HG03342 (cell line): ENCODE results near the gene SRGN.
"Not testable (repeated sequence)": the region's sequence is repeated elsewhere in the genome, so short reads cannot be mapped to it uniquely, and the experiment has no call there.

Experiments
- ATAC-seq: cut with Tn5 transposase; IDR thresholded peaks from one replicate; pipeline ENCODE4 v1.9.1; 2021; ENCODE audit warnings: mild to moderate bottlenecking, moderate library complexity; ENCODE audit not compliant: unreplicated experiment

SRGN gene, protein sequence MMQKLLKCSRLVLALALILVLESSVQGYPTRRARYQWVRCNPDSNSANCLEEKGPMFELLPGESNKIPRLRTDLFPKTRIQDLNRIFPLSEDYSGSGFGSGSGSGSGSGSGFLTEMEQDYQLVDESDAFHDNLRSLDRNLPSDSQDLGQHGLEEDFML

DNA sequence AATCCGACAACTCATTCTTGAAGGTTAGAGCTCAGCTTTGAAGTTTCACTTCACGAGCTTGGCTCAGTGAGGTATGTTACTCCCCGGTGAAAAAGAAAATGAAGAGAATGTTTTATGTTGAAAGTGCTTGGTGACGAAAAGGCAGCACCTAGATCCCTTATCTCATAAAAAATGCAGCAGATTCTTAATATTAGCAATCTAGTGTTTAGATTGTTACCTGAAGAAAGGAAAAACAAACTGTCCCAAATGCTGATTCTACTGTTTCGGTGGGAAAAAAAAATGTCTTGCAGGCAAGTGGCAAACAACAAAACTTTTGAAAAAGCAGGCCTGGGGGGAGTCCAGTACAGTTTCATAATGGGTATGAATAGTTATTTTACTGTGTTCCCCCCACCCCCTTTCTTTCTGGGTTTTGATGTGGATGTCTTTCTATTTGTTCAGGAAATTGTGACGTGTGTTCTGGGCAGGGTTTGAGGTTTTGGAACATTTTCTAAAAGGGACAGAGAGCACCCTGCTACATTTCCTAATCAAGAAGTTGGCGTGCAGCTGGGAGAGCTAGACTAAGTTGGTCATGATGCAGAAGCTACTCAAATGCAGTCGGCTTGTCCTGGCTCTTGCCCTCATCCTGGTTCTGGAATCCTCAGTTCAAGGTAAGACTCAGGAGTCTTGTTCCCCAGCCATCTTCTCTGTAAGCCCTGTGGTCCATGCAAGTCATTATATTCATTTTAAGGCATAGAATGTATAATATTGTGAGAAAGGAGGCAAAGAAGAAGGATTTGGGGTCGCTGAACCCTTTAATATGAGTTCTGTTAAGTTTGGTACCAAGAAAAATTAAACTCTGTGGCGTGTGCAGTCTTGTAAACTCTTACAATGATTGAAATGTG is at the start of gene SRGN:
SRGN (plus strand) TSS at position 514 of the 881 bp plus-strand sequence; CDS start at position 569, 55 bp downstream.
- peak; percentile 38 for ATAC-seq

DNA sequence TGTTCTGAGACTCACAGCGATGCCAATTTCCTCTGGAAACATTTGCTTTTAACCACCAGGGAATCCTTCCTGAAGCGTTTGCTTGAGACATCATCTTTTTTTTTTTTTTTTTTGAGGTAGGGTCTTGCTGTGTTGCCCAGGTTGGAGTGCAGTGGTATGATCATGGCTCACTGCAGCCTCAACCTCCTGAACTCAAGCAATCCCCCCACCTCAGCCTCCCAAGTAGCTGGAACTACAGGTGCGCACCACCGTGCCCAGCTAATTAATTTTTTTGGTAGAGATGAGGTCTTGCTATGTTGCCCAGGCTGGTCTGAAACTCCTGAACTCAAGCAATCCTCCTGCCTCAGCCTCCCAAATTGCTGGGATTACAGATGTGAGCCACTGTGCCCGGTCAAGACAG is 47.0 kb upstream of the SRGN start:
- not testable (repeated sequence) for ATAC-seq

DNA sequence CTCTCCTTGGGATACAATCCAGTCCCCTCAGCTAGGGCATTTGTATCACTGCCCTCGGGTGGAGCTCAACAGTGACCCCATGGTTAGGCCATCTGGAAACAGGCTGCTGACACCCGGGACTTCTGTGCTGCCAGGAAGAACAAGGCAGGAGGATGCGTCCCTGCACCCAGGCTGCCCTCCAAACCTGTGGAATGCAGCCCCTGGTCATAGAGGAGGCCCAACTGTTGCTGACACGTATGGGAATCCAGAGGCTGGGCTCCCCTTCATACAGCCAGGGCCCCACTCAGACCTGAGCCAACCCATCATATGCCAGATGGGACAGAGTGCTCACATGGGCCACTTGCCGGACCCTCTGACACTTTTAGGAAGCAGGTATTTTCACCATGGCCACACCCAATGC is 45.5 kb upstream of the SRGN start:
- no peak for ATAC-seq

DNA sequence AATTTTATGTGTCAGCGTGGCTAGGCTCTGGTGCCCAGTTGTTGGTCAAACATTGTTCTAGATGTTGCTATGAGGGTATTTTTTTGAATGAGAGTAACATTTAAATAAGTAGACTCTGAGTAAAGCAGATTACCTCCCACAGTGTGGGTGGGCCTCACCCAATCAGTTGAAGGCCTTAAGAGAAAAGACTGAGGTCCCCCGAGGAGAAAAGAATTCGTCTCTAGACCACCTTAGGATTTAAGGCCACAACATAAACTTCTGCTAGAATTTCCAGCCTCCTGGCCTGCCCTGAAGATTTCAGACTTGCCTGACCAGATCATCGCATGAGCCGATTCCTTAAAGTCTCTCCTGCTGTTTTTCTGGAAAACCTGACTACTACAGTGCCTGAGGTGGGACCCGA is 45.1 kb upstream of the SRGN start:
- ATAC-seq, result no peak

DNA sequence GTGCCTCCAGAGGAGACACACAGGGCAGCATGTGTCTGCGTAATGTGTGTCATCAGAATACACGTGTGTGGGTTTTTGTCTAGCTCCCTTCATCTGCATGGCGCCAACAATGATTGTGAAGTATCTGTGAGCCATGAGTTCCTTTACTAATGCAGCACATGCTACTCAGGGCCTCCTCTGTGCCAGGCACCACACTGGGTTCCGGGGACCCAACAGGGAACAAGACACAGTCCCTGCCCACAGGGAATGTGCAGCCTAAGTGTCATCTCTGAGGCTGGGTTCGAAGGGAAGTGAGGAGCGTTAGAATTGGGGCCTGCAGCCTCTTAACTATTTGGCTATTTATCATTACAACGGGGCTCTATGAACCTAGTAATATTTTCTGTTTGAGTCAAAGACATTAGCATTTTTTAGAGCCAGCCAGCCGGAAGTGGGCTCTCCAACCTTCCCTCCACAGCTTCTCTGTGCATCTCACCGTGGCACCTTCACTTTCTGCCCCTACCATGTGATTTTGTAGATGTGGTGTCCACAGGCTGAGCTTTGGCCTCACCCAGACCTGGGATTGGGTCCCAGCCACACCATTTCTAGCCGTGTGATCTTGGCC is 43.9 kb upstream of the SRGN start:
- peak; percentile 48 for ATAC-seq

DNA sequence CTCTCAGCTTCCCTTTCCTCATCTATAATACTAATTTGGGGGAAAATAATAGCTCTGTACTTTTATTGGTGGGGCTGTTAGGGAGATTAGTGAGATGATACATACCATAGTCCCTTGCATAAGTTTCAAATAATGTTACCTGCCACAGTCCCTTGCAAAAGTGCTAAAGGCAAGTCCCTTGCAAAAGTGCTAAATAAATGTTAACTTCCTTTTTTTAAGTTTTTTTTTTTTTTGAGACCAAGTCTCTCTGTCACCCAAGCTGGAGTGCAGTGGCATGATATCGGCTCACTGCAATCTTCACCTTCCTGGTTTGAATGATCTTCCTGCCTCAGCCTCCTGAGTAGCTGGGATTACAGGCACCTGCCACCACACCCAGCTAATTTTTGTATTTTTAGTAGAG is 43.4 kb upstream of the SRGN start:
- peak; percentile 2 for ATAC-seq

DNA sequence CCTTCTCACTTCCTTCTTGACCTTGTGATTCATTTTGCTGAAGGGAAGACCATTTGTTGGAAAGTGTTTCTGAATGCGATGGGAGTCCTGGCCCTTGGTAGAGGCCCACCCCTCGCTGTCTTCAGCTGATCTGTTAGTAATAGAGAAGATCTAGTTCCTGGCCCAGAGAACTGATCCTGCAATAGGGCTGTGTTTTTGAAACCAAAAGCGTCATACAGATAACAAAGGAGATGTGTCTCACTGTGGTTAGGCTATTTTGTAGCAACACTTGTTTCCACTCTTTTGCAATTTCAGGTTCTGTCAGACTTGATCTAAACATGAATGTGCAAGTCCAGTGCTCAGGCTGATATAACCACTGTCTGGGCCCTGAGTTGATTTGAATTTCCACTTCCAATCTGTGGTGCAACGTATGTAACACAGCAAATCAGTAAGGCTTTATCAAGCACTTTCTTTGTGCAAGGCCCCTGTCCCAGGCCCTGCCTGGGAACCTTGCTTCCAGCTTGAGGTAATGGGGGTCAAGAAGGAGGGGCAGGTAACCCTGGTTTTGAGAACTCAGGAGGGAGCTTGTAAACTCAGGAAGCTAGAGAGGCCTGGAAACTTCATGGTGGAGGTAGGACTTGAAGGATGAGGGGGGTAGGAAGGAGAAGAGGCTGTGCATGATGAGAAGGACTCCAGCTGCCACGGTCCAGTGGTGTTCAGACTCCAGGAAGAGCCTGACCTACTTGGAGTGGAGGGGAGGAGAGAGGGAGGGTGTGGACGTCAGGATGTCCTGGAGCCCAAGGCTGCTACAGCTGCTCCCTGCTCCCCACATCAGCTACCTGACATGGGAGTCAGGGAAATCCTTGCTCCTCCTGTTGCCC is 42.2 kb upstream of the SRGN start:
- peak; percentile 64 for ATAC-seq

DNA sequence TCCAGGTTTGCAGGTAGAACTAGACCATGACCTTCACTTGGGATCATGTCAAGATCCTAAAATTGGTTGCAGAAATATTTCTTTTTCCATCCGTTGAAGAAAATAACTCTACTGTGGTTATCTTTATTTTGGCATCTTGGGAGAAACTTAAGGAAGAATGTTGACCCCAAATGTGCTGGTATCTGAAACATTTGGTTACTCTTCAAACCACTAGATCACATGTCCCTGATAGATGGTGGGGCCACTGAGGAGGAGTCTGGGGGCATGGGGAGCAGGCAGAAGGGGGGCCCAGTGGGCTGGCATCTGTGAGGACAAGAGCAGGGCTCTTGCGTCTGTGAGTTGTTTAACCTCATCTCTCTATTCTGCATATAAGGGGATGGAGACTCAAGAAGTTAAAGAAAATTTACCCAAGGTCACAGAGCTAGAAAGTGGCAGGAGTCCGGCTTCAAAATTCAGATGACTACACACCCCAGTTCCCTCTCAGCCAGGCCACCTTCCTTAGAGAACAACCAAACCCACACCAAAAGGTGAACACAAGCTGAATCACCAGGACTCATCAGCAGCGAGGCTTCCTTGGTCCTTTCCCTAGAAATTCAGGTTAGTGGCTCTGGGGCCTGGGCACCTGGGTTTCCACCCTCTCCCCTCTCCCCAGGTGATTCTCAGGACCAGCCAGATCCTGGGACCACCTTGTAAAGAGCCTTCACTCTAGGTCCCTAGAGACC is 40.6 kb upstream of the SRGN start:
- ATAC-seq, result no peak

DNA sequence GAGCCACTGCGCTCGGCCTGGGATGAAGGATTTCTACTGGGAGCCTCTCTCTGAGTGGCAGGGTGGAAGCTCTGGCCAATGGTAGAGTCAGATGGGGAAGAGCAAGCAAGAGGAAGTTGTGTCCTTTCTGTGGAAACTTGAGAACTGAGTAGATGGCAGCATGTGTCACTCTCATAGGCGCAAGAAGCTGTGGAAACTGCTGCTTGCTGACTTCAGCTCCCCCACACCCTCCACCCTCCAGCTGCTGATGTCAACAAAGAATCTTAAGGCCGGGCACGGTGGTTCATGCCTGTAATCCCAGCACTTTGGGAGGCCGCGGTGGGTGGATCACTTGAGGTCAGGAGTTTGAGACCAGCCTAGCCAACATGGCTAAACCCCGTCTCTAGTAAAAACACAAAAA is 39.8 kb upstream of the SRGN start:
- ATAC-seq, result no peak

DNA sequence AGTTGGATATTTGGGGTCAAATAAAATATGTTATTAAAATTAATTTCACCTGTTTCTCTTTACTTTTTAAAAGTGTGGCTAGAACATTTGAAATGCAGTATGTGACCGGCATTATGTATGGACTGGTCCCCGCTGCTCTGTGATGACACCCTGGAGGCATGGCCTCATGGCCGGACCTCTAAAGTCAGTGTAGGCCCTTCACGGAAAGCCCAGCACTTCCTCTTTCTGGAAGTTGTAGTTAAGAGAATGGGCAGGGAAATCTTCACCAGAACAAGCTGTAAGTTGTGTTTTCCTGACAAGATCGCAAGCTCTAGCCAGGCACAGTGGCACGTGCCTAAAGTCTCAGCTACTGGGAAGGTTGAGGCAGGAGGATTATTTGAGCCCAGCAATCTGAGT is 38.3 kb upstream of the SRGN start:
- ATAC-seq, result no peak

DNA sequence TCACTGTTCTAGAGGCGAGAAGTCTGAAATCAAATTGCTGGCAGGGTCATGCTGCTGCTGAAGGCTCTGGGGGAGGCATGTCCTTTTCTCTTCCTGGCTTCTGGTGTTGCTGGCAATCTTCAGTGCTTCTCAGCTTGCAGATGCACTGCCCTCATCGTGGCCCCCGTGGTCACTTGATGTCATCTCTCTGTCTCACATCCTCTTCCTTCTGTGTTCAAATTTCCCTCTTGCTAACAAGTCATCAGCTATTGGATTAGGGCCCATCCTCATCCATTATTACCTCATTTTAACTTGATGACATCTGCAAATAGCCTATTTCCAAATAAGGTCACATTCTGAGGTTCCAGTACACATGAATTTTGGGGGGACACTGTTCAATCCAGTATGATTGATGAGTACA is 36.6 kb upstream of the SRGN start:
- ATAC-seq, result peak; percentile 50

DNA sequence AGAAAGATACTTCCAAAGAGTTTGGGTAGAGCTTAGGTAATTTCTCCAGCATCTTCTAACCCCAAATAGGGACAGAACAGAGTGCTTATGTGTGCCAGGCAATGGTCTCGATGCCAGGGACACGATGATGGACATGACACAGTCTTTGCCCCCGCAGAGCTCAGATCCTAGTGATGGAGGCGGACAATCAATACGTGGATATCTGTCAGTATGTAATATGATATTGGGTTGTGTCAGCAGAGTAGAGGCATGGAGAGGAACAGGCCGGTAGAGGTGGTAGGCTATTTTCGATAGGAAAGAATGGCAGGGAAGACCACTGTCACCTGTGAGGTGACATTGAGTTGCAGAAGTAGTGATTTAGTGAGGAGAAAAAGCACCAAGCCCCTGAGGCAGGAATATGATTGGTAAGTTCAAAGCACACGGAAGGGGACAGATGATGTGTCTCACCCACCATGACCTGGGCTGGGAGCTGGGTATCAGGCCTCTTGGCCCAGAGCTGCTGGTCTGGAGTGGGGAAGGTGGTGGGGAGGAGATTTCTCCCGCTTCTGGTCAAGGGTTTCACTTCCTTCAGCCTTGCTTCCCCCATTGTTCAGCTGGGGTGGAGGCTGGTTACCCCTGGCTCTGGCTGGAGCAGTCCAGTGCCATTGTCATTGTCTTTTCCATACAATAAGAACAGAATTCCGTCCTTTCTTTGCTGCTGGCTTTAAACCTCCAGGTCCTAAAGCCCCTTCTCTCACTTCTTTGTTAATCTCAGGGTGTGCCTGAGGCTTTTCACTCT is 36.0 kb upstream of the SRGN start:
- no peak for ATAC-seq

DNA sequence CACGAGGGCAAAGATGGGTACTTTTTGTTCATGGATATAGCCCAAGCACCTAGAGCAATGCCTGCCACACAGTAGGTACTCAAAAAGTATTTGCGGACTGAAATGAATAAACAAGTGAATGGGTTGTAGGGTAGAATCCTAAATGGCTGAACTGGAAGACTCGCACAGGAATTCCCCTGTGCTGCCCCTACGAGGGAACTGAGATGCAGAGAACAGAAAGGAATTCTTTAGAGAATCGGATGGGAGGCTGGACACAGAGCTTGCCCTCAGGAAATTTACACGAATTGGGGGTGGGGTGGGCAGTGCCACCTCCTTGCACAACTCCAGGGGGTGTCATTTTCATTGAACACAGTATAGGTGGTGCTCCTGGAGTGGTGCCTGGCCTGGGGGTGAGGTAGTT is 35.2 kb upstream of the SRGN start:
- ATAC-seq, result no peak

DNA sequence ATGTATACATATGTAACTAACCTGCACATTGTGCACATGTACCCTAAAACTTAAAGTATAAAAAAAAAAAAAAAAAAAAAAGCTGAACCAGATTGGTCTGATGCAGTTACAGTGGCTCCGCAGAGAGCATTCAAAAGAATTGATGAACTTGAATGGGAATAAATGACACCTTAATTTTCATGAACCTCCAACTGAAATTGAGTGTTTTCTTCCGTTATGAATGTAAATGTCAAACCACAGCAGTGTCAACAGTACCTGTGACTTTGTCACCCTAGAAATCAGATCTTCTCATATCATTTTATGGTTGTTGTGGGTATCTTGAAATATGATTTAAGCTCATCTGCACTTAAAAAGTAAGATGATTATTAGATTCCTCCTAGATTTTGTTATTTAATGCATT is 32.7 kb upstream of the SRGN start:
- no peak for ATAC-seq

DNA sequence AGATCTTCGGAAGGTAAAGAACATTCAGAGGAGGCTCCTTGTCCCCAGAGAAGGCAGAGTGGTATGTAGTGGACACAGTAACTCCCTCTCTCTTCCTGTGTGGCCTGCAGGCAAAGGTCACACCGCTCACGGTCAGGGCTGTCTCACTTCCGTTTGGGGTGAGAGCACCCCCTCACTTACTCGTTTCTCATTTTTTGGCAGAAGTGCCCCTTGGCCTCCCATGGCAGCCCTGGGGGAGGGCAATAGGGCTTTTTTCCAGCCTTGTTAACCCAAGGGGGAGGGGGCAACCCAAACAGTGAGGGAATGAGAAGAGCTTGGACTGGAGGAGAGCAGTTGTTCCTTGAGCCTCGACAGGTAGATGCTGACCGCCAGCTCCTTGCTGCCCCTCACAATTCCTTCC is 31.8 kb upstream of the SRGN start:
- no peak for ATAC-seq

DNA sequence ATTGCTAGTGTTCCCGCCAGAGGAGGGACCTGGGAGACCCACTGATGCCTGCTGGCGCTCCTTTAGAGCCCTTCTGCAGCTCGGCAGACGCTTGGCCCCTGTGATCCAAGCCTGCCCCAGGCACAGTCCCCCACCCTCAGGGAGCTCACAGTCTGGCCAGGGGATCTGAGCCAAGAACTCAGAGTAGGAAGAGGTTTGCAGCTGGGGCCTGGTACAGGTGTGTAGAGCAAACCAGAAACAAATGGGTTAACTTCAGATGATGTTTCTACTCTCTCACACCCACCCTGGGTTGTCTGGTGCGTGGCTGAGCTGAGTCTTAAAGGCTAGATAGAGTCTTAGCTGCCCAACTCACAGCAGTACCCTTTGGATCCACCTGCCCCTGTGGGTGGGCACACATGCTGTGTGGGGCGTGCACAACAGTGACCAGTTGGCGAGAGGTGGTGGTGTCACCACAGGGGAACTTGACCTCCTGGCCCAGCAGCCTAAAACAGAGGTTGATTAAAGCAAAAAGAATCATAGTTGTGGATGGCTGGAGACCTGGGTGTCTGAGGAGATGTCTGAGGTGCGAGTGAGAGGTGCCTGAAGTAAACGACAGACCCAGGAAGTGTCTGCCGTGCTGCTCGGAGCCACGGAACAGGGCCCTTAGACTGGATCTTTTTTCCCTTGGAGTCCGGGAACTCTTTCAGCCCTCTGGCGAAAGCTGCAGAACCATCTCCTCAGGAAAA is 31.2 kb upstream of the SRGN start:
- no peak for ATAC-seq

DNA sequence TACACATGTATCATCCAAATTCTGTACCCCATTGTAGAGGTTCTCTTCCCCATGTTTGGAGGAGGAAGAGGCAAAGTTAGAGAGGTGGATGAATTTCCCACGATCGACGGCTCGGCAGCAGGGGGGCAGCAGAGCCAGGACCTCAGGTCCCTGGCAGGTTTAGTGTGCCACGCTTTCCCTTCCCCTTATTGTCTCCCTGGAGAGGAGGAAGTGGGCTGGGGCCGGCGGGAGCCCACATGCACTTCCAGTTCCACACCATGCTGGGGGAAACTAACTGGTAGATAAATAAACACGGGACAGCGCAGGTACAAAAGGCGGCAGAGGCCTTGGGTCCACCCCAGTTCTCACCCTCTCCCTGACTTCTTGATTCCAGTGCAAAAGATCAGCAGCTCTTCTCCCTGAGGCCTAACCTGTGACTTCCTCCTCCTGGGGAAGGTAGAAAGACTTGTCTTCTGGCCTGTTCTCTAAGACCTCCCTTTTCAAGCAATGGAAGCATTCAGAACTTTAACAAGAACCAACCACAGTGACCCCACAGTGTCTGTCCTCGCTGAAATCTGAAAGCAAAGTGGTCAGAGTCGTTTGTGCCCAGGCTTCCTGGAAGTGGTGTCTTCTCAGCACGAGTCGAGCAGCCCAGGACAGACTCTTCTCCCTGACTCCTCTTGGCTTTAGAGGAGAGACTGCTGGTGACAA is 30.5 kb upstream of the SRGN start:
- ATAC-seq, result no peak

DNA sequence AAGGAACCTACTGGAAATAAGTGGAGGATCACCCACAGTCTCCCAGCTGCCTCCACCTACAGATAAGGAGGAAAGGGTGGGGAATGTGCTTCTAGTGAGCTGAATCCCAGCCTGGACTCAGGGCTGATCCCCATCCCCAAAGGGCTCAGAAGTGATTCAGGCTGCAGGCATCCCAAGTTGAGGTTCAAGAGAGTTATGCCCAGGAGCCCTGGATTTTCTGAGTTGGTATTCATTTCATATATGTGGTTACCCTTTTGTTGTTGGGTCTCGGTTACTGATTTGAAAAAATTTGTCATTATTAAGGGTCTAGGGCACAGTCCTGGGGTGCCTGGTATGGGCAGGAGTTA is 30.0 kb upstream of the SRGN start:
- no peak for ATAC-seq
